ENCODE data around the gene LRRC56.
A peak's percentile ranks its signal among the peaks of the same experiment; 100 is the strongest.
"Not testable (repeated sequence)": the region's sequence is repeated elsewhere in the genome, so short reads cannot be mapped to it uniquely, and the experiment has no call there.

Gene LRRC56

GRCh38 chr11:569158-569885 is 32.0 kb downstream of the LRRC56 start:
- H3K4me3 ChIP-seq (ENCODE audit: low read depth, low read length) = peak overlapping the region; percentile 69
- TF ChIP-seq CTCF (IDR thresholded peaks at IDR 0.05; ENCODE audit: borderline replicate concordance, insufficient read depth, low read depth, low read length) = no peak

- TF ChIP-seq CTCF (IDR thresholded peaks at IDR 0.05; ENCODE audit: borderline replicate concordance, insufficient read depth, low read depth, low read length) = no peak
- H3K4me3 ChIP-seq (ENCODE audit: low read depth, low read length) = no peak overlapping the region
These were observed 34.5 kb downstream of the LRRC56 start for GRCh38 chr11:571802-572185.

GRCh38 chr11:573146-573759 is 35.9 kb downstream of the LRRC56 start:
- no peak for TF ChIP-seq CTCF (IDR thresholded peaks at IDR 0.05; ENCODE audit: borderline replicate concordance, insufficient read depth, low read depth, low read length)
- H3K4me3 ChIP-seq (ENCODE audit: low read depth, low read length) = no peak overlapping the region

GRCh38 chr11:574031-574570 is 36.8 kb downstream of the LRRC56 start:
- not testable (repeated sequence) for H3K4me3 ChIP-seq (ENCODE audit: low read depth, low read length)

GRCh38 chr11:574632-575312 is 37.4 kb downstream of the LRRC56 start:
- TF ChIP-seq CTCF (IDR thresholded peaks at IDR 0.05; ENCODE audit: borderline replicate concordance, insufficient read depth, low read depth, low read length) = no peak
- peak overlapping the region; percentile 61 for H3K4me3 ChIP-seq (ENCODE audit: low read depth, low read length)

- TF ChIP-seq CTCF (IDR thresholded peaks at IDR 0.05; ENCODE audit: borderline replicate concordance, insufficient read depth, low read depth, low read length) = no peak
- peak overlapping the region; percentile 61 for H3K4me3 ChIP-seq (ENCODE audit: low read depth, low read length)
These were observed 38.1 kb downstream of the LRRC56 start for GRCh38 chr11:575313-575995.

Data from GM12875 (cell line).